Measurements from ENCODE around the gene RAB37.

DNA sequence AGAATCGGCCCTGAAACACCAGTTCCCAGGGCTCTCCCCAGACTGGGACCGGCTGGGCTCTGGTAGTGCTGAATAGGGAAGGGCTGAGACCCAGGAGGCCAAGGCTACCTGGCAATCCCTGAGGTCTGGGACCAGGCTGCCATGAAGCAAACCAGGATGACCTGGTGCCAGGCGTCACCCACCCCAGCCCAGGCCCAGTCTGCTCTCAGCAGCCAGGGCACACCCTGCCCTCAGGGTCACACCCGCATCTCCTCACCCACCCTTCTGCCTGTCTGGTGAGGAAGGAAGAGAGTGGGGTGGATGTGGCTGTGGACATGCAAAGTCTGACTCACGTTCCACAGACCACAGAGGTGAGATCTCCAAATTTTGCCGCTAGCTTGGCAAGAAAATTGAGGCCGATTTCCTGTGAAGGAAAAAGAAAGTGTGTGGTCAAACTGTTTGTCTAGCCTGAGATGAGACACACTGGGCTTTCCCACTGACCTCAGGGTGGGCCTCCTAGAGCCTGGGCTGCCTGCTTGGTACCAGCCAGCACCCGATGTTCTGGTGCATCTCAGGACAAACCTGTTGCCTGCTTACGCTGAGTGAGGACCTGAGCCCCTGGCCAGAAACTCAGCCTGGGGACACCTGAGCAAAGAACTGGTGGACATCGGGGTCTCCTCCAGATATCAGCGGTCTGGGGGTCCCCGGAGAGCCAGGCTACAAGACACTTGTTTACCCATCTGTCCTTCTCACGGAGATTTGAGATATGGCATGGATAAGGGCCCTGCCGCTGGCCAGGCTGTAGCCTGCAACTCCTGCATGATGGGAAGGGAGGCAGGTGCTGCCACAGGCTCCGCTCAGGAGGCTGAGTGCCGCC, 6.3 kb upstream of the RAB37 start:
- TF ChIP-seq, protein P1, sequence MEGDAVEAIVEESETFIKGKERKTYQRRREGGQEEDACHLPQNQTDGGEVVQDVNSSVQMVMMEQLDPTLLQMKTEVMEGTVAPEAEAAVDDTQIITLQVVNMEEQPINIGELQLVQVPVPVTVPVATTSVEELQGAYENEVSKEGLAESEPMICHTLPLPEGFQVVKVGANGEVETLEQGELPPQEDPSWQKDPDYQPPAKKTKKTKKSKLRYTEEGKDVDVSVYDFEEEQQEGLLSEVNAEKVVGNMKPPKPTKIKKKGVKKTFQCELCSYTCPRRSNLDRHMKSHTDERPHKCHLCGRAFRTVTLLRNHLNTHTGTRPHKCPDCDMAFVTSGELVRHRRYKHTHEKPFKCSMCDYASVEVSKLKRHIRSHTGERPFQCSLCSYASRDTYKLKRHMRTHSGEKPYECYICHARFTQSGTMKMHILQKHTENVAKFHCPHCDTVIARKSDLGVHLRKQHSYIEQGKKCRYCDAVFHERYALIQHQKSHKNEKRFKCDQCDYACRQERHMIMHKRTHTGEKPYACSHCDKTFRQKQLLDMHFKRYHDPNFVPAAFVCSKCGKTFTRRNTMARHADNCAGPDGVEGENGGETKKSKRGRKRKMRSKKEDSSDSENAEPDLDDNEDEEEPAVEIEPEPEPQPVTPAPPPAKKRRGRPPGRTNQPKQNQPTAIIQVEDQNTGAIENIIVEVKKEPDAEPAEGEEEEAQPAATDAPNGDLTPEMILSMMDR (IDR thresholded peaks at IDR 0.05; ENCODE audit: low read length): no peak
- no peak for TF ChIP-seq EZH2 (IDR thresholded peaks at IDR 0.05; ENCODE audit: borderline replicate concordance, low read length)
